Activated CD8-positive, alpha-beta T cell treated with anti-CD3 and anti-CD28 coated beads for 36 hours (primary cell): ENCODE data around the gene VWCE. TPM values are rescaled to one million over a fixed set of nuclear protein-coding genes. Genes with fewer than 3 reads are reported as not detected.

Experiments
- ATAC-seq: fragments of 200-7000 bp; cut with Tn5 transposase; one replicate; pipeline ENCODE4 v1.10.0; 2021; ENCODE audit warnings: mild to moderate bottlenecking, moderate library complexity
- CTCF ChIA-PET: fragments of 350-600 bp; sonication (Branson Sonifier 250); formaldehyde crosslinking; loops from one replicate; lab custom pipeline; 2021; ENCODE audit warnings: antibody characterized with exemption; lab: Charles Lee
- POLR2A ChIA-PET: fragments of 350-600 bp; sonication (Branson Sonifier 250); formaldehyde crosslinking; loops from one replicate; lab custom pipeline; 2021; ENCODE audit warnings: antibody characterized with exemption; lab: Charles Lee
- DNase-seq: peaks from one replicate; pipeline ENCODE4 v3.0.0-alpha.2; 2020
- H3K27ac Mint-ChIP-seq: one replicate; pipeline ENCODE4 v1.8.0; 2021; ENCODE audit warnings: mild to moderate bottlenecking, mixed read lengths
- H3K27me3 Mint-ChIP-seq: one replicate; pipeline ENCODE4 v1.8.0; 2021; ENCODE audit warnings: mixed read lengths
- H3K36me3 Mint-ChIP-seq: one replicate; pipeline ENCODE4 v1.8.0; 2021; ENCODE audit warnings: low read depth, mixed read lengths
- H3K4me1 Mint-ChIP-seq: one replicate; pipeline ENCODE4 v1.8.0; 2021; ENCODE audit warnings: low read depth, mixed read lengths
- H3K4me3 Mint-ChIP-seq: one replicate; pipeline ENCODE4 v1.8.0; 2021; ENCODE audit warnings: mild to moderate bottlenecking, moderate library complexity, mixed read lengths
- H3K9me3 Mint-ChIP-seq: one replicate; pipeline ENCODE4 v1.8.0; 2021; ENCODE audit warnings: mixed read lengths
- CTCF ChIP-seq: fragments of 200-600 bp; IDR thresholded peaks from one replicate; pipeline ENCODE4 v1.8.0; 2022; ENCODE audit warnings: antibody characterized with exemption, mild to moderate bottlenecking
- intact Hi-C: fragments of 100-400 bp; cut with micrococcal nuclease; formaldehyde crosslinking; loops from one replicate; pipeline ENCODE4 v1.10.0; 2022
- total RNA-seq, 2 experiments: library from RNA; stranded (reverse); gene quantifications; one replicate each; pipeline ENCODE4 v1.2.3, GENCODE V29; 2021

Gene VWCE
- total RNA-seq, 2 experiments from 2014 or later, result 23.3 to 25.8 TPM

GRCh38 chr11:61341706-61342105 is 46.6 kb upstream of the VWCE start:
- ChIA-PET CTCF (interaction anchor here (1.4 to 10.4 kb wide), 3 partner anchors 18 to 51 kb away, joined by 4 to 181 read pairs (median 14); partner anchors contain the start of genes CYB561A3 and TMEM138), POLR2A (interaction anchor here (1.6 to 1.9 kb wide), 2 partner anchors 20 to 21 kb away, joined by 4 to 8 read pairs; partner anchors contain the start of genes CYB561A3 and TMEM138)
- Mint-ChIP-seq H3K9me3 (no peaks in the 10 kb centered on the region), H3K4me1 (peaks cover 3% of the 10 kb centered on the region), H3K4me3 (no peak overlapping the region), H3K27me3 (no peaks in the 10 kb centered on the region), H3K27ac (no peak overlapping the region), H3K36me3 (peaks cover 13% of the 10 kb centered on the region)
- intact Hi-C loops, result no loop called here
- DNase-seq (no peak), ATAC-seq (no peak)
- no peak for TF ChIP-seq CTCF

- Mint-ChIP-seq H3K4me3 (no peak overlapping the region), H3K27ac (no peak overlapping the region), H3K27me3 (no peaks in the 10 kb centered on the region), H3K4me1 (peaks cover 9% of the 10 kb centered on the region), H3K9me3 (no peaks in the 10 kb centered on the region), H3K36me3 (peaks cover 13% of the 10 kb centered on the region)
- CTCF ChIA-PET, result interaction anchor here (1.4 to 10.4 kb wide), 3 partner anchors 19 to 52 kb away, joined by 4 to 181 read pairs (median 14); partner anchors contain the start of genes CYB561A3 and TMEM138
- no peak for TF ChIP-seq CTCF
- POLR2A ChIA-PET, result interaction anchor here (1.9 kb wide), 1 partner anchor 22 kb away, joined by 8 read pairs; the partner anchor contains the start of genes CYB561A3 and TMEM138
- ATAC-seq (no peak), DNase-seq (no peak)
- intact Hi-C loops, result no loop called here
Observed at GRCh38 chr11:61340979-61341378, 45.9 kb upstream of the VWCE start.

- intact Hi-C loops, result no loop called here
- Mint-ChIP-seq H3K27me3 (no peaks in the 10 kb centered on the region), H3K27ac (no peak overlapping the region), H3K4me3 (no peak overlapping the region), H3K36me3 (peaks cover 13% of the 10 kb centered on the region), H3K4me1 (peaks cover 14% of the 10 kb centered on the region), H3K9me3 (no peaks in the 10 kb centered on the region)
- DNase-seq (no peak), ATAC-seq (no peak)
- no peak for TF ChIP-seq CTCF
- ChIA-PET POLR2A (interaction anchor here (1.3 to 1.7 kb wide), 2 partner anchors 14 to 21 kb away, joined by 3 to 6 read pairs; no protein-coding TSS in a partner anchor), CTCF (interaction anchor here (7.8 to 10.4 kb wide), 2 partner anchors 20 to 44 kb away, joined by 181 to 313 read pairs; partner anchors contain the start of genes CYB561A3 and TMEM138)
Observed at GRCh38 chr11:61339490-61339878, 44.4 kb upstream of the VWCE start.

- CTCF ChIA-PET, result interaction anchor here (7.8 to 10.4 kb wide), 2 partner anchors 21 to 44 kb away, joined by 181 to 313 read pairs; partner anchors contain the start of genes CYB561A3 and TMEM138
- Mint-ChIP-seq H3K4me3 (no peak overlapping the region), H3K27ac (no peak overlapping the region), H3K36me3 (peaks cover 13% of the 10 kb centered on the region), H3K27me3 (no peaks in the 10 kb centered on the region), H3K4me1 (peaks cover 20% of the 10 kb centered on the region), H3K9me3 (no peaks in the 10 kb centered on the region)
- no peak for ATAC-seq
- POLR2A ChIA-PET, result interaction anchor here (1.0 to 1.7 kb wide), 4 partner anchors 15 to 47 kb away, joined by 3 to 6 read pairs (median 3); no protein-coding TSS in a partner anchor
- no peak for TF ChIP-seq CTCF
- DNase-seq, result no peak
- intact Hi-C loops, result no loop called here
Observed at GRCh38 chr11:61338783-61339489, 43.8 kb upstream of the VWCE start.
